Measurements from ENCODE around the gene SMYD1. TPM values are rescaled to one million over a fixed set of nuclear protein-coding genes. Genes with fewer than 3 reads are reported as not detected.

SMYD1 gene
- total RNA-seq, 2 experiments from 2014 or later = not detected

DNA sequence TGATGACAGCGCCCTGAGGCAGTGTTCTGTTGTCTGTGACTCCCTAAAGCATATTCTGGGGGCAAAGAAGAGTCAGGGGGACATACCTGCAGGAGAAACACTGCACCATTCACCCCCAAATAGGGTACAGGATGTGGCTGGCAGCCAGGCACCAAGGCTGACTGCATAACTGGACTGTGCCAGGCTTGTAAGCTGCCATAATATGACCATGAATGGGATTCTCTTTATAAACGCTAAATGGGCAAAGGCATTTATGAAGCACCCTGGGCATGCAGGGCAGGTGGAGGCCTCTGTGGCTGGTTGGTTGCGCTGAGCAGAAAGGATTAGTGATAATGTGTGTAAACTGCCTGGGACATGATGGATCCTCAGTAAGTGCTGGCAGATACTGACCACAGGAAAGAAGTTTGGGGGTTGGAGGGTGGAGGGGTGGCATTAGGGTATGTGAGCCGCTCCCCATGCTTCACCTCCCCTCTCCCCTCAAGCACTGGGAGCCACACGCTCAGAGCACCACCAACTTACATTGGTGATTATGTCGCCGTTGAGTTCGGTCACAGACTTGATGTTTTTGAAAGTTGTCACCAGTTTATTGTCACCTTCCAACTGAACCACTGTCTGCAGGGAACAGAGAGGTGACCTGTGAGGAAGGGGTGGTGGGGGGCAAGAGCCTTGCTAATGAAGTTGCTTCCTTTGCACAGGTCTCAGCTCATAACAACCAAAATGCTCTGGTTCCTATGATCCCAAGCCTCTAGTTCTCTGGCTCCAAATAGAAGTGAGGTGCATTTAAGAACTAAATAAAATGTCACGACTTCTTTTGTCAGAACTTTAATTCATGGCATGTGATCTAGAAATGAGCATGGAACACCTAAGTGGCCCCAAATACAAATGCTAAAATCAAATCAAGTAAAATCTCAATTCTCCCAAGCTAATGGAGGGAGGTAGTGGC is 56.6 kb downstream of the SMYD1 start:
- no peaks in the 10 kb centered on the region for H3K9me3 Mint-ChIP-seq (ENCODE audit: low read depth)
- H3K27ac Mint-ChIP-seq = no peak overlapping the region
- H3K36me3 Mint-ChIP-seq = no peaks in the 10 kb centered on the region
- CTCF ChIA-PET = no interaction called here
- ATAC-seq (no peak), DNase-seq (no peak)
- H3K4me3 Mint-ChIP-seq = no peak overlapping the region
- peaks cover 6% of the 10 kb centered on the region for H3K27me3 Mint-ChIP-seq
- H3K4me1 Mint-ChIP-seq = no peaks in the 10 kb centered on the region

DNA sequence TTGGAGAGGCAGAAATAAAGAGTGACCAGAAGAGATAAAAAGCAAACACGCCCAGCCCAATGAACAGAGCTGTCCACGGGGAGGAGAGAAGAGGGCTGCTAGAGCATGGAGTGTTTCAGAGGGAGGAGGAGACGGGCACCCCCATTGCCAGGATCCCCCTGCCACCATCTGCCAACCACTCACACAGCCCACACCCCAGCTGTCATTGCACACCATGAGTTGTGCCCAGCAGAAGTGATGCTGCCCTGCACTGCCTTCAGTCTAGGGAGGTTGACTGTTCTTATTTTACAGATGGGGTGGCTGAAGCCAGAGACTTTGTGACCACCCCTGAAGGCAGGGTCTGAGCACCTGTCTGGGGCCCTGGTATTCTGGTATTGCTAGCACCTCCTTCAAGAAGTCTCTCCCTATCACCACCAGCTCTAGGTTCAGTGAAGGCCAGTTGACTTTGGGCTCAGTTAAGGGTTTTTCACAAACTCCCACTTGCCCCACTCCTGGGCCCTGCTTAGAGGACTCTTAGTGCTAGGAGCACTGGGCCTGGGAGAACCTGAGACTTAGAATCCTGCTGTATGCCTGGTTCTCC is 57.8 kb downstream of the SMYD1 start:
- H3K27ac Mint-ChIP-seq = no peak overlapping the region
- no peak overlapping the region for H3K4me3 Mint-ChIP-seq
- CTCF ChIA-PET = no interaction called here
- ATAC-seq = no peak
- DNase-seq = no peak
- no peaks in the 10 kb centered on the region for H3K36me3 Mint-ChIP-seq
- H3K27me3 Mint-ChIP-seq = peaks cover 5% of the 10 kb centered on the region
- H3K4me1 Mint-ChIP-seq = no peaks in the 10 kb centered on the region
- no peaks in the 10 kb centered on the region for H3K9me3 Mint-ChIP-seq (ENCODE audit: low read depth)

DNA sequence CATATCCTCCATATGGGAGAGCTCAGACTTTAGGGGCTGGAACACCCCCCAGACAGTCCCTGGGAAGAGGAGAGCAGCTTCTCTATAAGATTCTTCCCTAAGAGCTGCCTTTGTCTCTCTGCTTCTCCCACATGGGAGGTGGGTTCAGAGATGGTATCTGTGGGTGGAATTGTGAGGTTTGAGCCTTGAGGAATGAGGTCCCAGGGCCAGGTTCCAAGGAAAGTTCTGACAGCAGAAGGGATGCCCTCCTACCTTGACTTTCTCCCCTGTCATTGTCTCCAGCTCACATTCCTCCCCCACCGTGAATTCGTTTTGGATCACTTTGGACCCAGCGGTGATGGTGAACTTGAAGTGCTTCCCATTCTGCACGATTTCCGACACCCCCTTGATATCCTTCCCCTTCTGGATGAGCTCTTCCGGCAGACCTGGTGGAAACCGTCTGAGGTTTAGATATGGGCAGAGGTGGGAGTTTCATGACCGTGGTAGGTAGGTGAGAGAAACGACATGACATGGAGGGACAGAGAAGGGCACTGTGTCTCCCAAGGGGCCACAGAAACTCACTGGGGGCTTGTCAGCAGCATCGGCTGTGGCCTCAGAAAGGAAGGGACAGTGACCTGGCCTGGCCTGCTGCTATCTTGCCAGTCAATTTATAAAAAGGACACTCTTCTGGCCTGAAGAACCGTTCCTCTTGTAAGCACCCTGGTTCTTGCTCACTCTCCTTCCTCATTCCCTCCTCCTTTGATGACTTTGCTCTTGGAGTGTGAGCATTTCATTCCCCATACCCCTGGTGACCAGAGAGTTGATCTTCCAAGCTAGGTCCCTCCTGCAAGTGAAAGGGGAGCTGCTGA is 58.5 kb downstream of the SMYD1 start:
- H3K9me3 Mint-ChIP-seq (ENCODE audit: low read depth) = no peaks in the 10 kb centered on the region
- DNase-seq (no peak), ATAC-seq (no peak)
- H3K4me1 Mint-ChIP-seq = no peaks in the 10 kb centered on the region
- H3K4me3 Mint-ChIP-seq = no peak overlapping the region
- no peaks in the 10 kb centered on the region for H3K36me3 Mint-ChIP-seq
- peaks cover 5% of the 10 kb centered on the region for H3K27me3 Mint-ChIP-seq
- no peak overlapping the region for H3K27ac Mint-ChIP-seq
- CTCF ChIA-PET = no interaction called here

DNA sequence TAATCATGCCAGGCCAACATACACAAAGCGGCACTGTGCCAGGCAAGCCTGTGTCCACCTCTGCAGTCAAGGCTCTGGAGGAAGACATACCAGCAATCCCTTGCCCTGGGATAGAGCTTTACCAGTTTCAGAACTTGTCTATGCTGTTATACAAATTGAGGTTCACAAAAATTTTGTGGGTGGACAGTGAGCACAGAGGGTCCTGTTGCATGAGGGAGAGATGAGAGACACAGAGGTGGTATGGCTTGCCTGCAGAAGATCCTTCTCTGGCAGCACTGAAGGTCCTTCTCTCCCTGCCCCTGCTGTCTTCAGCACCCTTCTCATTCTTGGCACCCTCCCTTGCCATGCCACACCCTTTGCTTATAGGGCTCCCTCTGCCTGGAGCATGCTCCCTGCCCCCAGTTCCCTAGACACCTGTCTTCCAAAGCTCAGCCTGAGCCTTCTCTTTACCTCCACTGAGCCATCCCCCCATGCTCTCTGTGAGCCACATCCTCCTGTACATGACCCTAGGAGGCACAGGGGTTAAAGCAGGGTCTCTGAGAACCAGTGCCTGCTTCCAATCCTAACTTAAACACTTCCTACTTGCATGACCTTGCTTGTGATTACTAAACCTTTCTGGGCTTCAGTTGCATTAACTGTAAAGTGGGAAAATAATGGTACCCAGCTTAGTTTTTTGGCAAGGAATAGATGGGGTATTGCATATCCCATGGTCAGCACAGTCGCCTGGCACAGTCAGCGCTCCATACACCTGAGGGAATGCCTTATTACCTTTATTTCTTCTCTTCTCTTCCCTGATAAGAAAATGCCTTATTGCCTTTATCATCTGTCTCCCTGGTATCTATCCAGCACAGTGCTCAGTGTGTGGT is 59.4 kb downstream of the SMYD1 start:
- no peaks in the 10 kb centered on the region for H3K9me3 Mint-ChIP-seq (ENCODE audit: low read depth)
- no peak overlapping the region for H3K27ac Mint-ChIP-seq
- peaks cover 2% of the 10 kb centered on the region for H3K27me3 Mint-ChIP-seq
- no peak overlapping the region for H3K4me3 Mint-ChIP-seq
- H3K4me1 Mint-ChIP-seq = no peaks in the 10 kb centered on the region
- DNase-seq (no peak), ATAC-seq (no peak)
- CTCF ChIA-PET = no interaction called here
- no peaks in the 10 kb centered on the region for H3K36me3 Mint-ChIP-seq

DNA sequence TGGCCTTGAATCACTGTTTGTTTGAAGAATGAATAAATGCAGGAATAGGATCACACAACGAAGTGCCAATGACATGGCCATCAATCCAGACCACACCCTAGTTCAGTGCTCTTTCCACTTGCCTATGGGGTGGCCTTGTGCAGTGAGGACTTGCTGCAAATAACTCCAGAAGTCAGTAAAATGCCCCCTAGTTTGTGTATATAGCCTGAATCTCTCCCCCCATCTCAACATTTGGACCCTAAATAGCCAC is 59.9 kb downstream of the SMYD1 start:
- ATAC-seq (no peak), DNase-seq (no peak)
- CTCF ChIA-PET = no interaction called here
- no peaks in the 10 kb centered on the region for H3K36me3 Mint-ChIP-seq
- no peak overlapping the region for H3K4me3 Mint-ChIP-seq
- no peaks in the 10 kb centered on the region for H3K9me3 Mint-ChIP-seq (ENCODE audit: low read depth)
- no peaks in the 10 kb centered on the region for H3K4me1 Mint-ChIP-seq
- H3K27ac Mint-ChIP-seq = no peak overlapping the region
- H3K27me3 Mint-ChIP-seq = peaks cover 2% of the 10 kb centered on the region

DNA sequence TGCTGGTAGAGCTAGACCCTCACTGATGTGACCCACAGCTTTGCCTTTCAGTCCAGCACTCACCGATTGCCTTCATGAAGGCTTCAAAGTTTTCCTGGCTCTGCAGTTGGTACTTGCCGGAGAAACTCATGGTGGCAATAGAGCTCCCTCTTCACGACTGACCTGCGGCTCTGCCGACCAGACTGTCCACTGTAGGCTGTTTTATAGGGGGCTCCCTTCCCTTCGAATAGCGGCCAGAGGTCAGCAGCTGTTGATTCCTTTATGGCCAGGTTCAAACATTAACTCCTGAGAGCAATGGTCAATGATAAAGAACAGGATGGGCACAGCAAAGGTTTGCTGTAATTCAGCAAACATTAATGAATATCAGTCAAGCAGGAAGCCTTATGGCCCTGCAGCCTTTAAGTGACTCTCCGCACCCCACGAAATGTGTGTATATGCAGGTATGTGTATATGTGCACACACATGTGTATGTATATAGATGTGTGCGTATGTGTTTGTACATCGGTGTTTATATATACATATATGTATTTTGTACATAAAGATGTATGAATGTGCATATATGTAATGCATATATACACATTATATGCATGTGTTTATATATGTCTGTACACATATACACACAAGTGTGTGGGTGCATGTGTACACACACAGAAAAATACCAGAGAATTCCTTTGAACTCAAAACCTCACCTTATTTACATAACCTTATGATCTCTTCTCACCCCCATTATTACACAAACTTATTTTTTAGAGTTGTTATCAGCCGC is 60.4 kb downstream of the SMYD1 start, which contains the start of gene FABP1:
TSS of gene FABP1 (minus strand) at position 175 of the 766 bp plus-strand sequence. CDS start at position 130, 45 bp downstream.
- Mint-ChIP-seq H3K4me3 (no peak within 1 kb of the TSS), H3K36me3 (no peaks in the 10 kb centered on the region), H3K27me3 (peaks cover 2% of the 10 kb centered on the region), H3K9me3 (ENCODE audit: low read depth) (no peaks in the 10 kb centered on the region), H3K4me1 (no peaks in the 10 kb centered on the region), H3K27ac (no peak within 1 kb of the TSS)
- no peak for ATAC-seq
- no peak for DNase-seq
- CTCF ChIA-PET = no interaction called here

DNA sequence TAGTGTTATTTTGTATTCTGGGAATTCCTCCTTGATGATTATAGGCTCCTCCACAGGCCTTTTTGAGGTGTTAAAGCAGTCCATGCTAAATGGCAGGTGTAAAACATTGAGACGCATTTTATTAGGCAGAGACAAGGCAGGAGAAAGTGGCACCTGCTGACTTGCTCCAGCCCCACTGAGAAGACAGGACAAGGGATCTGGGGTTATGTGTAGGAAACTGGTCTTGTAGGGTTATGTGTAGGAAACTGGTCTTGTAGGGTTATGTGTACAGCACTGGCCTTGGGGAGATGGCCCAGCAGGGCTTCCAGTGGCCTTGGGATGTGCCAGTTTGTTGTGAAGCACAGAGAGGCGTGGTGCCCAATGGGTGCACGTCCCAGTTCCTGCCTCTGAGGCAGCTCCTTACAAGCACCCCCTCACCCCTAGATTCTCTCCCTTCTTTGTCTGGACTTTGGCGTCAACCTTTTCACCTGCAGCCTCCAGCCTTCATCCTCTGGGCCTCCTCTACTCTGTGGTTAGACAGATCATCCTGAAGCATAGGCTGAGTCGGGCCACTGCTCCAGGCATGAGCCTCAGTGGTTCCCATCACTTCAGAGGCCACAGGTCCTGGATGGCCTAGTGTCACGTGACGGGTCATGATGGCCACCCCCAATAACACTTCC is 61.2 kb downstream of the SMYD1 start:
- no peak overlapping the region for H3K27ac Mint-ChIP-seq
- H3K4me1 Mint-ChIP-seq = no peaks in the 10 kb centered on the region
- no peaks in the 10 kb centered on the region for H3K9me3 Mint-ChIP-seq (ENCODE audit: low read depth)
- DNase-seq (no peak), ATAC-seq (no peak)
- H3K4me3 Mint-ChIP-seq = no peak overlapping the region
- CTCF ChIA-PET = no interaction called here
- H3K36me3 Mint-ChIP-seq = no peaks in the 10 kb centered on the region
- peaks cover 2% of the 10 kb centered on the region for H3K27me3 Mint-ChIP-seq

DNA sequence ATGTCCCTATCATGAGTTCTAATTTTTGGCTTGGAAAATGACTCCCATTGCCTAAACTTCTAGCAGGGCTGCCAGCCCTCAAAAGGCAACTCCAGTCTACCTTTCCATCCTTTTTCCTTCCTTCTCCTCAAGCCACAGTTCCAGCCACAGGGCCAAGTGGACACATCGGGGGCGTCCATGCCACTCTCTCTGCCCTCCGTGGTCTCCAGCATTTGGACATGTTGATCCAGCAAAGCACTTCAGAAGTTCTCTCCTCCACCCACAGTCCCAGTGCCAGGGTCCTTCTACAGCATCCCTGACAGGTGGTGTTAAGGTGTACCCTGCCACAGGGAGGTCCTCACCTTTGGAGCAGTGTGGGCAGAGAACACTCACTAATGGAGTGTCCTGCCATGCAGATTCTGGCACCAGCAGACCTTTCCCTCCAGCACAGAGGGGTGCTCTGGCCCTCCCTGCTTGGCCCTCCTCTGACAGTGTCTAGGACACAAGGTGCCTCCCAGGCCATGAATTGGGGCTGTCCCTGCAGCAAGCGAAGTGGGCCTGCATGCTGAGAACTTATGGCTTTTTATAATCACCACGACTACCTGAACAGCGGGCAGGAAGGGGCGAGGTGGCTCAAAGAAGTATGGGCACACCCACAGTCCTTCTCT is 61.8 kb downstream of the SMYD1 start:
- DNase-seq = no peak
- Mint-ChIP-seq H3K9me3 (ENCODE audit: low read depth) (no peaks in the 10 kb centered on the region), H3K4me3 (no peak overlapping the region), H3K4me1 (no peaks in the 10 kb centered on the region), H3K36me3 (no peaks in the 10 kb centered on the region), H3K27ac (no peak overlapping the region), H3K27me3 (peaks cover 6% of the 10 kb centered on the region)
- CTCF ChIA-PET = interaction anchor here (0.9 kb wide), 1 partner anchor 9 kb away, joined by 3 read pairs; no protein-coding TSS in a partner anchor
- ATAC-seq = no peak

DNA sequence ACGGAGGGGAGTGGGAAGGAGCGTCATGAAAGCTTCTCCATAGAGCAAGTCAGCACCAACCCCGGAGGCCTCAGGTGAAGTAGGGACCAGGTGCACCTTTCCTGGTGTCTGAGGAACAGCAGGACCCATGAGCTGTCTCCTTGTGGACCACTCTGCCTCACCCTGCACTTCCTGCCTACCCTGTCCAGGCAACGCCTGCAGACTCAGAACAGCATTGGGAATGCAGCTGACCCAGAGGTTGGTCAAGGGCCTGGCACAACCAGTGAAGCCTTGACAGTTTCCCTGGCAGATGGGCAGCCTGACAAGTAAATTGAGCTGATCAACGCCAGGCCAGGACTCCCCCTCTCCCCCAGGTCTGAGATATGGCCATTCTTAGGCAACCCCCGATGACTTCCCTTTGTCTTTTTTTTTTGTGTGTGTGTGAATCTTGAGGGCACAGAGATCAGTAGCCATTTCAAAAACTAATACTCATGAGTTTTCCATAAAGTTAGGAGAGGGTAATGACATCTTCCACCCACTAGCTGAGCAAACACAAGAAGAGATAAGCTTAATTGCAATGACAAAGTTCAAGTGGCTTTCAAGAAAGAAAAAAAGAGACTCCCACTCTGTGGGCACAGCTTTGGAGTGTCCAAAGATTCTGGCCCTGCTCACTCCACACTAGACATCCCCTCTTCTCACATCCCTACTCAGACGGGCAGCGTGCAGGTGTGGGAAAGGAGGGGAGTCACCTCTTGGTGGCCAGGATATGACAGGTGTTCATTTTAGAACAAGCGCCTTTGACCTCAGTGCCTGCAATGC is 63.8 kb downstream of the SMYD1 start:
- Mint-ChIP-seq H3K27me3 (peaks cover 8% of the 10 kb centered on the region), H3K4me1 (no peaks in the 10 kb centered on the region), H3K36me3 (no peaks in the 10 kb centered on the region), H3K27ac (no peak overlapping the region), H3K4me3 (no peak overlapping the region), H3K9me3 (ENCODE audit: low read depth) (no peaks in the 10 kb centered on the region)
- CTCF ChIA-PET = no interaction called here
- DNase-seq = no peak
- no peak for ATAC-seq

DNA sequence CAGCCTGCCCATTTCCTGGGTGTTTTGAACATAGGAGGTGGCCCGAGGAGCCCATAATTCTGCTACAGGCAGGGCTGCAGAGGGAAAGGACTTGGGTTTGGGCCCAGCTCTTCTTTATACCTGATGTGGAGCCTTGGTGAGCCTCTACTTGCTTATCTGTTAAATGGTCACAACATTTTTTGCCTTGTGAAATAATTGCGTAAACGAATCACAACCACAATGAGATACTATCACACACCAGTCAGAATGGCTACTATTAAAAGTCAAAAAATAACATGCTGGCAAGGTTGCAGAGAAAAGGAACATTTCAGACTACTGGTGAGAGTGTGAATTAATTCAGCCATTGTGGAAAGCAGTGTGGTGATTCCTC is 64.4 kb downstream of the SMYD1 start:
- H3K9me3 Mint-ChIP-seq (ENCODE audit: low read depth) = no peaks in the 10 kb centered on the region
- no peak overlapping the region for H3K4me3 Mint-ChIP-seq
- H3K36me3 Mint-ChIP-seq = no peaks in the 10 kb centered on the region
- H3K27me3 Mint-ChIP-seq = peaks cover 8% of the 10 kb centered on the region
- DNase-seq (no peak), ATAC-seq (no peak)
- CTCF ChIA-PET = no interaction called here
- no peaks in the 10 kb centered on the region for H3K4me1 Mint-ChIP-seq
- H3K27ac Mint-ChIP-seq = no peak overlapping the region

DNA sequence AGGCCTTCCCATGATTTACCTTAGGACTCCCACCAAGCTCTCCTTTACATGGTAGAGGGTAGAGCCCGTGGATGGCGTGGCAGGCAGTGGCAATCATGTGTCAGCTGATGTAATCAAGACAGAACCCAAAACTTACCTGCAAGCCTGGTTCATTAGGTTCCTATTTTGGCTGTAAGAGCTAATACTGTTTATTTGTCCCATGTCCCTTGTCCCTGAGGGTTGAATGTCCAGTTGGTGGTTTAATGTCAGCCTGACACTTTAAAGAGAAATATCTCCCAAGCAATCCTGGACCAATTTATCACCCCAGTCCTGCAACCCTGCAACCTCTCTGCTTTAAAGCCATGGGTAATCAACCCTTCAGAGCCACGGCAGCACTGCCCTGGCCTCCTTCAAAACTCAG is 66.2 kb downstream of the SMYD1 start:
- ATAC-seq (no peak), DNase-seq (no peak)
- Mint-ChIP-seq H3K4me1 (no peaks in the 10 kb centered on the region), H3K27ac (no peak overlapping the region), H3K36me3 (no peaks in the 10 kb centered on the region), H3K4me3 (no peak overlapping the region), H3K27me3 (peaks cover 22% of the 10 kb centered on the region), H3K9me3 (ENCODE audit: low read depth) (no peaks in the 10 kb centered on the region)
- CTCF ChIA-PET = interaction anchor here (1.0 kb wide), 1 partner anchor 126 kb away, joined by 3 read pairs; no protein-coding TSS in a partner anchor

Measured in activated CD8-positive, alpha-beta memory T cell treated with anti-CD3 and anti-CD28 coated beads, Interleukin-2, amount 10 ng/mL, durations not matched to agents 7 days and 5 days (primary cell).